Activated naive CD4-positive, alpha-beta T cell treated with anti-CD3 and anti-CD28 coated beads for 36 hours (primary cell): ENCODE data around the gene UBAC1. TPM values are rescaled to one million over a fixed set of nuclear protein-coding genes. Genes with fewer than 3 reads are reported as not detected.
"Not testable (repeated sequence)": the region's sequence is repeated elsewhere in the genome, so short reads cannot be mapped to it uniquely, and the experiment has no call there.

Experiments used
- CTCF ChIA-PET: fragments of 350-600 bp; sonication (Branson Sonifier 250); formaldehyde crosslinking; loops from one replicate; lab custom pipeline; 2021; ENCODE audit warnings: antibody characterized with exemption; lab: Charles Lee
- DNase-seq: peaks from one replicate; pipeline ENCODE4 v3.0.0-alpha.2; 2020
- H3K27ac Mint-ChIP-seq: one replicate; pipeline ENCODE4 v1.8.0; 2021; ENCODE audit warnings: mild to moderate bottlenecking, mixed read lengths
- H3K27me3 Mint-ChIP-seq: one replicate; pipeline ENCODE4 v1.8.0; 2021; ENCODE audit warnings: low read depth, mixed read lengths
- H3K36me3 Mint-ChIP-seq: one replicate; pipeline ENCODE4 v1.8.0; 2021; ENCODE audit warnings: low read depth, mixed read lengths
- H3K4me1 Mint-ChIP-seq: one replicate; pipeline ENCODE4 v1.8.0; 2021; ENCODE audit warnings: low read depth, mixed read lengths
- H3K4me3 Mint-ChIP-seq: one replicate; pipeline ENCODE4 v1.8.0; 2021; ENCODE audit warnings: mild to moderate bottlenecking, moderate library complexity, mixed read lengths
- H3K9me3 Mint-ChIP-seq: one replicate; pipeline ENCODE4 v1.8.0; 2021; ENCODE audit warnings: mixed read lengths
- intact Hi-C: fragments of 100-400 bp; cut with micrococcal nuclease; formaldehyde crosslinking; loops from one replicate; pipeline ENCODE4 v1.15.1; 2023
- total RNA-seq, 2 experiments: library from RNA; stranded (reverse); gene quantifications; one replicate each; pipeline ENCODE4 v1.2.3, GENCODE V29; 2021

UBAC1 gene
- total RNA-seq, 2 experiments from 2014 or later, result 37.2 to 40.0 TPM

- H3K27ac Mint-ChIP-seq, result no peak overlapping the region
- peaks cover 31% of the 10 kb centered on the region for H3K36me3 Mint-ChIP-seq
- intact Hi-C loops, result no loop called here
- CTCF ChIA-PET, result no interaction called here
- no peak overlapping the region for H3K4me3 Mint-ChIP-seq
- H3K27me3 Mint-ChIP-seq, result no peaks in the 10 kb centered on the region
- H3K9me3 Mint-ChIP-seq, result no peaks in the 10 kb centered on the region
- DNase-seq, result no peak
- peaks cover 3% of the 10 kb centered on the region for H3K4me1 Mint-ChIP-seq
Observed at GRCh38 chr9:135948446-135948845, 12.7 kb downstream of the UBAC1 start.

GRCh38 chr9:135947582-135947981, 13.6 kb downstream of the UBAC1 start:
- CTCF ChIA-PET, result interaction anchor here (0.7 to 1.0 kb wide), 2 partner anchors 12 to 175 kb away, joined by 3 to 4 read pairs; no protein-coding TSS in a partner anchor
- Mint-ChIP-seq H3K4me1 (peaks cover 3% of the 10 kb centered on the region), H3K36me3 (peaks cover 31% of the 10 kb centered on the region), H3K9me3 (no peaks in the 10 kb centered on the region), H3K27me3 (no peaks in the 10 kb centered on the region), H3K4me3 (no peak overlapping the region), H3K27ac (no peak overlapping the region)
- DNase-seq, result no peak
- intact Hi-C loops, result no loop called here

GRCh38 chr9:135947105-135947504, 14.1 kb downstream of the UBAC1 start:
- not testable (repeated sequence) for H3K4me3 Mint-ChIP-seq, H3K4me1 Mint-ChIP-seq
- CTCF ChIA-PET, result interaction anchor here (0.7 to 1.0 kb wide), 2 partner anchors 12 to 175 kb away, joined by 3 to 4 read pairs; no protein-coding TSS in a partner anchor

GRCh38 chr9:135946392-135946994, 14.7 kb downstream of the UBAC1 start:
- Mint-ChIP-seq H3K9me3 (no peaks in the 10 kb centered on the region), H3K4me3 (no peak overlapping the region), H3K36me3 (peaks cover 34% of the 10 kb centered on the region), H3K27me3 (no peaks in the 10 kb centered on the region), H3K4me1 (peaks cover 3% of the 10 kb centered on the region), H3K27ac (no peak overlapping the region)
- intact Hi-C loops, result no loop called here
- CTCF ChIA-PET, result no interaction called here
- DNase-seq, result no peak

More at GRCh38 chr9:135947105-135947504, 14.1 kb downstream of the UBAC1 start:
- DNase-seq, H3K27ac Mint-ChIP-seq, H3K27me3 Mint-ChIP-seq, H3K9me3 Mint-ChIP-seq, intact Hi-C loops: not testable (repeated sequence)
- peaks cover 31% of the 10 kb centered on the region for H3K36me3 Mint-ChIP-seq

- CTCF ChIA-PET, result no interaction called here
- Mint-ChIP-seq H3K36me3 (peaks cover 36% of the 10 kb centered on the region), H3K27ac (no peak overlapping the region), H3K4me1 (peaks cover 3% of the 10 kb centered on the region), H3K4me3 (no peak overlapping the region), H3K27me3 (no peaks in the 10 kb centered on the region), H3K9me3 (no peaks in the 10 kb centered on the region)
- intact Hi-C loops, result no loop called here
- DNase-seq, result no peak
Observed at GRCh38 chr9:135945969-135946368, 15.2 kb downstream of the UBAC1 start.

- peaks cover 3% of the 10 kb centered on the region for H3K4me1 Mint-ChIP-seq
- CTCF ChIA-PET, result no interaction called here
- H3K4me3 Mint-ChIP-seq, result no peak overlapping the region
- no peak overlapping the region for H3K27ac Mint-ChIP-seq
- no peaks in the 10 kb centered on the region for H3K27me3 Mint-ChIP-seq
- peaks cover 42% of the 10 kb centered on the region for H3K36me3 Mint-ChIP-seq
- H3K9me3 Mint-ChIP-seq, result no peaks in the 10 kb centered on the region
- DNase-seq, result no peak
- intact Hi-C loops, result no loop called here
Observed at GRCh38 chr9:135944444-135945252, 16.5 kb downstream of the UBAC1 start.

GRCh38 chr9:135943604-135944003, 17.6 kb downstream of the UBAC1 start:
- peaks cover 46% of the 10 kb centered on the region for H3K36me3 Mint-ChIP-seq
- H3K27ac Mint-ChIP-seq, DNase-seq, intact Hi-C loops, H3K27me3 Mint-ChIP-seq, CTCF ChIA-PET, H3K4me3 Mint-ChIP-seq, H3K9me3 Mint-ChIP-seq, H3K4me1 Mint-ChIP-seq: not testable (repeated sequence)

- peaks cover 62% of the 10 kb centered on the region for H3K36me3 Mint-ChIP-seq
- no peak overlapping the region for H3K27ac Mint-ChIP-seq
- no peaks in the 10 kb centered on the region for H3K9me3 Mint-ChIP-seq
- no peaks in the 10 kb centered on the region for H3K27me3 Mint-ChIP-seq
- intact Hi-C loops, result no loop called here
- DNase-seq, result no peak
- peaks cover 4% of the 10 kb centered on the region for H3K4me1 Mint-ChIP-seq
- CTCF ChIA-PET, result no interaction called here
- no peak overlapping the region for H3K4me3 Mint-ChIP-seq
Observed at GRCh38 chr9:135941288-135941995, 19.7 kb downstream of the UBAC1 start.

- CTCF ChIA-PET, result interaction anchor here (1.0 kb wide), 1 partner anchor 29 kb away, joined by 4 read pairs; no protein-coding TSS in a partner anchor
- peak overlapping the region; percentile 63 for H3K27ac Mint-ChIP-seq
- H3K9me3 Mint-ChIP-seq, result no peaks in the 10 kb centered on the region
- H3K4me3 Mint-ChIP-seq, result no peak overlapping the region
- peaks cover 4% of the 10 kb centered on the region for H3K4me1 Mint-ChIP-seq
- intact Hi-C loops, result no loop called here
- no peak for DNase-seq
- no peaks in the 10 kb centered on the region for H3K27me3 Mint-ChIP-seq
- peaks cover 59% of the 10 kb centered on the region for H3K36me3 Mint-ChIP-seq
Observed at GRCh38 chr9:135939351-135940265, 21.6 kb downstream of the UBAC1 start.

GRCh38 chr9:135937521-135938489, 23.4 kb downstream of the UBAC1 start:
- Mint-ChIP-seq H3K4me1 (peaks cover 4% of the 10 kb centered on the region), H3K36me3 (peaks cover 54% of the 10 kb centered on the region), H3K9me3 (no peaks in the 10 kb centered on the region), H3K27ac (no peak overlapping the region), H3K27me3 (no peaks in the 10 kb centered on the region), H3K4me3 (no peak overlapping the region)
- DNase-seq, result no peak
- CTCF ChIA-PET, result no interaction called here
- intact Hi-C loops, result no loop called here

- CTCF ChIA-PET, result no interaction called here
- Mint-ChIP-seq H3K4me3 (no peak overlapping the region), H3K36me3 (peaks cover 40% of the 10 kb centered on the region), H3K4me1 (no peaks in the 10 kb centered on the region), H3K27me3 (no peaks in the 10 kb centered on the region), H3K27ac (no peak overlapping the region), H3K9me3 (no peaks in the 10 kb centered on the region)
- no peak for DNase-seq
- intact Hi-C loops, result no loop called here
Observed at GRCh38 chr9:135933114-135933513, 28.1 kb downstream of the UBAC1 start.
